G401.6 (cell line): ENCODE measurements around the gene THY1.
"Not testable (repeated sequence)": the region's sequence is repeated elsewhere in the genome, so short reads cannot be mapped to it uniquely, and the experiment has no call there.

ENCODE experiments used
- FAIRE-seq: peaks from 2 replicates; lab custom pipeline; 2012; peaks lifted over from hg19 to GRCh38; lab: Jason Lieb, UNC

Gene THY1

GRCh38 chr11:119417726-119418540 is 5.0 kb downstream of the THY1 start:
- no peak for FAIRE-seq

- no peak for FAIRE-seq
Observed at GRCh38 chr11:119416606-119417580, 6.1 kb downstream of the THY1 start.

GRCh38 chr11:119415966-119416365 is 7.0 kb downstream of the THY1 start:
- no peak for FAIRE-seq

GRCh38 chr11:119415517-119415916 is 7.5 kb downstream of the THY1 start:
- no peak for FAIRE-seq

GRCh38 chr11:119414734-119415133 is 8.2 kb downstream of the THY1 start:
- FAIRE-seq: no peak

GRCh38 chr11:119414321-119414720 is 8.7 kb downstream of the THY1 start:
- FAIRE-seq: no peak

GRCh38 chr11:119412072-119412471 is 10.9 kb downstream of the THY1 start:
- FAIRE-seq: no peak

- no peak for FAIRE-seq
Observed at GRCh38 chr11:119410501-119410900, 12.5 kb downstream of the THY1 start.

GRCh38 chr11:119409731-119410130 is 13.2 kb downstream of the THY1 start:
- no peak for FAIRE-seq

GRCh38 chr11:119406005-119406404 is 17.0 kb downstream of the THY1 start:
- FAIRE-seq: no peak

- FAIRE-seq: not testable (repeated sequence)
Observed at GRCh38 chr11:119405448-119405847, 17.5 kb downstream of the THY1 start.

- no peak for FAIRE-seq
Observed at GRCh38 chr11:119404872-119405271, 18.1 kb downstream of the THY1 start.

- FAIRE-seq: no peak
Observed at GRCh38 chr11:119403021-119403420, 20.0 kb downstream of the THY1 start.

- no peak for FAIRE-seq
Observed at GRCh38 chr11:119402470-119402869, 20.5 kb downstream of the THY1 start.

- FAIRE-seq: no peak
Observed at GRCh38 chr11:119400860-119401259, 22.1 kb downstream of the THY1 start.

GRCh38 chr11:119397740-119398139 is 25.2 kb downstream of the THY1 start:
- FAIRE-seq: no peak

GRCh38 chr11:119396835-119397234 is 26.1 kb downstream of the THY1 start:
- FAIRE-seq: peak; percentile 42

- FAIRE-seq: no peak
Observed at GRCh38 chr11:119391275-119391674, 31.7 kb downstream of the THY1 start.

GRCh38 chr11:119389611-119390254 is 33.2 kb downstream of the THY1 start:
- no peak for FAIRE-seq

- FAIRE-seq: no peak
Observed at GRCh38 chr11:119388103-119388502, 34.9 kb downstream of the THY1 start.

- FAIRE-seq: no peak
Observed at GRCh38 chr11:119384332-119384731, 38.6 kb downstream of the THY1 start.

GRCh38 chr11:119382513-119382912 is 40.5 kb downstream of the THY1 start:
- not testable (repeated sequence) for FAIRE-seq

- no peak for FAIRE-seq
Observed at GRCh38 chr11:119382101-119382500, 40.9 kb downstream of the THY1 start.
